GM18526 (cell line): Measurements from ENCODE around the gene NLGN2.
A peak's percentile ranks its signal among the peaks of the same experiment; 100 is the strongest.

ENCODE experiments used
- POLR2A ChIP-seq: IDR thresholded peaks from 3 replicates; pipeline ENCODE4 v1.6.1; 2011; ENCODE audit not compliant: insufficient read length; ENCODE audit errors: extremely low read depth

The NLGN2 gene

GRCh38 chr17:7407485-7408251 lies at the start of gene NLGN2:
NLGN2 (plus strand) TSS chr17:7407845; CDS start chr17:7408256, 411 bp downstream.
- no peak for TF ChIP-seq POLR2A

- no peak for TF ChIP-seq POLR2A
Observed at GRCh38 chr17:7361906-7362305, 45.7 kb upstream of the NLGN2 start.

- no peak for TF ChIP-seq POLR2A
Observed at GRCh38 chr17:7363311-7363710, 44.3 kb upstream of the NLGN2 start.

GRCh38 chr17:7367083-7367482 lies 40.6 kb upstream of the NLGN2 start:
- no peak for TF ChIP-seq POLR2A

GRCh38 chr17:7367918-7368598 lies 39.6 kb upstream of the NLGN2 start:
- no peak for TF ChIP-seq POLR2A

GRCh38 chr17:7369825-7370224 lies 37.8 kb upstream of the NLGN2 start:
- TF ChIP-seq POLR2A = no peak

GRCh38 chr17:7370853-7371252 lies 36.8 kb upstream of the NLGN2 start:
- TF ChIP-seq POLR2A = no peak

GRCh38 chr17:7374353-7374752 lies 33.3 kb upstream of the NLGN2 start:
- TF ChIP-seq POLR2A = no peak

- no peak for TF ChIP-seq POLR2A
Observed at GRCh38 chr17:7379134-7379533, 28.5 kb upstream of the NLGN2 start.

GRCh38 chr17:7380321-7380720 lies 27.3 kb upstream of the NLGN2 start:
- TF ChIP-seq POLR2A = no peak

- TF ChIP-seq POLR2A = no peak
Observed at GRCh38 chr17:7380855-7381683, 26.6 kb upstream of the NLGN2 start, which contains the start of gene TNK1. TNK1 (plus strand) TSS chr17:7381089; CDS start chr17:7382927, 1,838 bp downstream.

GRCh38 chr17:7382901-7383300 lies 24.7 kb upstream of the NLGN2 start:
- no peak for TF ChIP-seq POLR2A

GRCh38 chr17:7383371-7383741 lies 24.3 kb upstream of the NLGN2 start:
- TF ChIP-seq POLR2A = no peak

- TF ChIP-seq POLR2A = peak; percentile 45
Observed at GRCh38 chr17:7383742-7384488, 23.7 kb upstream of the NLGN2 start.
